Natural killer cell (primary cell): ENCODE results near the gene AZIN2. TPM values are rescaled to one million over a fixed set of nuclear protein-coding genes. Genes with fewer than 3 reads are reported as not detected.

ENCODE experiments used
- ATAC-seq, 3 donors: fragments of 150-1000 bp in 2 of 3; fragments of 200-7000 bp in 1 of 3; cut with Tn5 transposase; 1 replicate in 1 of 3; 2 replicates in 2 of 3; pipeline ENCODE4 v1.10.0; 2021; ENCODE audit warnings: mild to moderate bottlenecking in 2 of 3, moderate library complexity in 2 of 3
- DNase-seq, 2 donors: peaks; one replicate each; pipeline versions ENCODE4 v3.0.0 to v3.0.0-alpha.2; 2013 to 2021; ENCODE audit warnings: mixed read lengths in 1 of 2
- H3K27ac ChIP-seq: one replicate; pipeline ENCODE4 v1.5.1; 2013; ENCODE audit warnings: mild to moderate bottlenecking, low read length
- H3K27me3 ChIP-seq: one replicate; pipeline ENCODE4 v1.6.1; 2013; ENCODE audit warnings: low read length; ENCODE audit not compliant: control insufficient read depth, insufficient read depth
- H3K36me3 ChIP-seq: one replicate; pipeline ENCODE4 v1.6.1; 2013; ENCODE audit warnings: low read length; ENCODE audit not compliant: control insufficient read depth, insufficient read depth
- H3K4me1 ChIP-seq: one replicate; pipeline ENCODE4 v1.6.1; 2013; ENCODE audit warnings: low read length; ENCODE audit not compliant: control insufficient read depth, insufficient read depth
- H3K4me3 ChIP-seq: one replicate; pipeline ENCODE4 v1.5.1; 2013; ENCODE audit warnings: low read length
- H3K9me3 ChIP-seq: one replicate; pipeline ENCODE4 v1.6.1; 2013; ENCODE audit warnings: low read length; ENCODE audit not compliant: control insufficient read depth, insufficient read depth
- H3K27ac Mint-ChIP-seq, 2 donors: one replicate each; pipeline ENCODE4 v1.8.0; 2022; ENCODE audit warnings: mild to moderate bottlenecking in 2 of 2, mixed read lengths in 2 of 2, moderate library complexity in 1 of 2
- H3K27me3 Mint-ChIP-seq, 2 donors: one replicate each; pipeline ENCODE4 v1.8.0; 2022; ENCODE audit warnings: low read depth in 2 of 2, mixed read lengths in 2 of 2
- H3K36me3 Mint-ChIP-seq: one replicate; pipeline ENCODE4 v1.8.0; 2022; ENCODE audit warnings: mixed read lengths
- H3K4me1 Mint-ChIP-seq, 2 donors: one replicate each; pipeline ENCODE4 v1.8.0; 2022; ENCODE audit warnings: mixed read lengths in 2 of 2
- H3K4me3 Mint-ChIP-seq: one replicate; pipeline ENCODE4 v1.8.0; 2022; ENCODE audit warnings: mild to moderate bottlenecking, moderate library complexity, mixed read lengths
- H3K9me3 Mint-ChIP-seq, 2 donors: one replicate each; pipeline ENCODE4 v1.8.0; 2022; ENCODE audit warnings: mixed read lengths in 2 of 2
- WGBS: methylation state at CpG from one replicate; pipeline ENCODE4 v1.1.7; 2013; ENCODE audit warnings: missing lambda C conversion rate; ENCODE audit not compliant: insufficient coverage; 5-methylcytosine and 5-hydroxymethylcytosine counted together
- intact Hi-C: fragments of 100-400 bp; cut with micrococcal nuclease; formaldehyde crosslinking; loops from one replicate; pipeline ENCODE4 v1.14.2; 2022
- total RNA-seq, 4 donors: library from RNA; stranded (reverse); fragments of 120-200 nt in 1 of 4; gene quantifications; one replicate each; pipeline versions ENCODE4 v1.2.3 to v1.2.4, GENCODE V29; 2013 to 2022
- TF ChIP-seq, protein P1 (sequence below): fragments of 200-600 bp; IDR thresholded peaks from one replicate; pipeline ENCODE4 v1.8.0; 2022; ENCODE audit warnings: antibody characterized with exemption

AZIN2 gene
- total RNA-seq, 3 donors from 2014 or later (not counting 1 experiment from before 2014, with no cell fraction given): 1.9 to 5.1 (median 4.1) TPM

DNA sequence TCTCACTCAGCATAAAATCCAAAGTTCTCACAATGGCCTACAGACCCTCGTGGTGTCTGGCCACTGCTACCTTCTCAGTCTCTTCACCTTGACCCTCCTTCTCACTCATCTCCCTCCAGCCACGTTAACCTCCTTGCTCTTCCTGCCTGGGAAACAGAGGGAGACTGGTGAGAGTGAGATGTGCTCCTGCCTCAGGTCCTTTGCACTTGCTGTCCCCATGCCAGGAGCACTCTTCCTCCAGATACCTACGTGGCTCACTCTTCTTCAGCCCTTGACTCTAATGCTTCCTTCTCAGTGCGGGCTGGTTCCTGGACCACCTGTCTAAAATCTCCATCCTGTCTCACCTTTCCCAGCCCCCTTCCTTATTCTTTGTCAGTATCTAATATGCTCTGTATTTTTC, 76.2 kb downstream of the AZIN2 start:
- Histone ChIP-seq H3K27ac (no peak overlapping the region), H3K36me3 (peaks cover 17% of the 10 kb centered on the region), H3K27me3 (no peaks in the 10 kb centered on the region), H3K4me3 (no peak overlapping the region), H3K4me1 (no peaks in the 10 kb centered on the region), H3K9me3 (no peaks in the 10 kb centered on the region)
- WGBS: 90% methylated on average over 4 of the region's 4 CpGs
- Mint-ChIP-seq H3K27me3 (no peaks in the 10 kb centered on the region), H3K4me3 (no peak overlapping the region), H3K36me3 (no peaks in the 10 kb centered on the region), H3K4me1 (peaks cover 5 to 20% of the 10 kb centered on the region in 2 donors), H3K27ac (no peak overlapping the region), H3K9me3 (no peaks in the 10 kb centered on the region)
- ATAC-seq: no peak
- no peak for DNase-seq
- intact Hi-C loops: no loop called here
- TF ChIP-seq, protein P1, sequence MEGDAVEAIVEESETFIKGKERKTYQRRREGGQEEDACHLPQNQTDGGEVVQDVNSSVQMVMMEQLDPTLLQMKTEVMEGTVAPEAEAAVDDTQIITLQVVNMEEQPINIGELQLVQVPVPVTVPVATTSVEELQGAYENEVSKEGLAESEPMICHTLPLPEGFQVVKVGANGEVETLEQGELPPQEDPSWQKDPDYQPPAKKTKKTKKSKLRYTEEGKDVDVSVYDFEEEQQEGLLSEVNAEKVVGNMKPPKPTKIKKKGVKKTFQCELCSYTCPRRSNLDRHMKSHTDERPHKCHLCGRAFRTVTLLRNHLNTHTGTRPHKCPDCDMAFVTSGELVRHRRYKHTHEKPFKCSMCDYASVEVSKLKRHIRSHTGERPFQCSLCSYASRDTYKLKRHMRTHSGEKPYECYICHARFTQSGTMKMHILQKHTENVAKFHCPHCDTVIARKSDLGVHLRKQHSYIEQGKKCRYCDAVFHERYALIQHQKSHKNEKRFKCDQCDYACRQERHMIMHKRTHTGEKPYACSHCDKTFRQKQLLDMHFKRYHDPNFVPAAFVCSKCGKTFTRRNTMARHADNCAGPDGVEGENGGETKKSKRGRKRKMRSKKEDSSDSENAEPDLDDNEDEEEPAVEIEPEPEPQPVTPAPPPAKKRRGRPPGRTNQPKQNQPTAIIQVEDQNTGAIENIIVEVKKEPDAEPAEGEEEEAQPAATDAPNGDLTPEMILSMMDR: no peak

DNA sequence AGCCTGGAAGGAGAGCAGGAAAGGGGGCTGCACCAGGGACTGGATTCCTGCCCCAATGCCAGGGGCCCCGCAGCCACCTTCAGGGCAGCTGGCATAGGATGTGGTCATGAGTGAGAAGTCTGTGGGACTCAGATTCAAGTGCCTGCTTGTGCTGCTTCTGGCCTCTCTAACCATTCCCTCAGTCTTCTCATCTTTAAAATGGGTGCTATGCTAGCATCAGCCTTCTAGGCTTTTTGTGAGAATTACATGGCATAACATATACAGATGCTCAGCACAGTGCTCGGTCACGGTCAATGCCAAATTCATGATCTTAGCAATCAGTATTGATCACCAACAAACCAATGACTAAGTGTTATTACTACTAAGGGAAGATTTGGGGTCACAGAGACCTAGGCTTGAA, 77.4 kb downstream of the AZIN2 start:
- H3K27ac ChIP-seq: no peak overlapping the region
- peaks cover 5 to 20% of the 10 kb centered on the region in 2 donors for H3K4me1 Mint-ChIP-seq
- TF ChIP-seq, protein P1: no peak
- H3K9me3 ChIP-seq: no peaks in the 10 kb centered on the region
- H3K4me3 Mint-ChIP-seq: no peak overlapping the region
- no peaks in the 10 kb centered on the region for H3K9me3 Mint-ChIP-seq
- ATAC-seq: no peak
- no peak overlapping the region for H3K27ac Mint-ChIP-seq
- no peak overlapping the region for H3K4me3 ChIP-seq
- no peaks in the 10 kb centered on the region for H3K27me3 Mint-ChIP-seq
- no peak for DNase-seq
- no peaks in the 10 kb centered on the region for H3K4me1 ChIP-seq
- no peaks in the 10 kb centered on the region for H3K36me3 Mint-ChIP-seq
- no peaks in the 10 kb centered on the region for H3K27me3 ChIP-seq
- 93% methylated on average over 3 of the region's 3 CpGs for WGBS
- intact Hi-C loops: no loop called here
- peaks cover 17% of the 10 kb centered on the region for H3K36me3 ChIP-seq

DNA sequence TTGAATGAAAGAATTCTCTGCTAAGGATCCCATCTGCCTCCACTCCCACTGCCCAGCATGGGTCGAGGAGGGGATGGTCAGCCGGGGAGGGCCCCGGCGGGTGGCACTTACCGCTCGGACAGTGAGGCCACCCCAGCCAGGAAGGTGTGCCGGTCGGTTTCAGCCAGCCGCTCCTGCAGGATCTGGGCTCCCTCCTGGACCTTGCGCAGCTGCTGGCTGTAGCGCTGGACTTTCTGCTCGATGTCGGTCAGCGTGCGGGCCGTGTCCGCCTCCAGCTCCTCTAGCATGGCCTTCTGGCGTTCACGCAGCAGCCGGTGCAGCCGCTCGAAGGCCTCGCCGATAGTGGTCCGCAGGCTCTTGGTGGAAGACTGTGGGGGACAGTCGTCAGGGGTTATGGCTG, 78.6 kb downstream of the AZIN2 start:
- no peak overlapping the region for H3K27ac Mint-ChIP-seq
- H3K27me3 Mint-ChIP-seq: no peaks in the 10 kb centered on the region
- no peaks in the 10 kb centered on the region for H3K9me3 ChIP-seq
- H3K4me1 Mint-ChIP-seq: peaks cover 8 to 16% of the 10 kb centered on the region in 2 donors
- ATAC-seq (no peak), DNase-seq (no peak)
- H3K36me3 ChIP-seq: peaks cover 19% of the 10 kb centered on the region
- no peak overlapping the region for H3K4me3 Mint-ChIP-seq
- H3K4me3 ChIP-seq: no peak overlapping the region
- H3K4me1 ChIP-seq: no peaks in the 10 kb centered on the region
- TF ChIP-seq, protein P1: no peak
- H3K36me3 Mint-ChIP-seq: no peaks in the 10 kb centered on the region
- no peak overlapping the region for H3K27ac ChIP-seq
- intact Hi-C loops: no loop called here
- H3K9me3 Mint-ChIP-seq: no peaks in the 10 kb centered on the region
- H3K27me3 ChIP-seq: no peaks in the 10 kb centered on the region
- WGBS: 97% methylated on average over 26 of the region's 26 CpGs

DNA sequence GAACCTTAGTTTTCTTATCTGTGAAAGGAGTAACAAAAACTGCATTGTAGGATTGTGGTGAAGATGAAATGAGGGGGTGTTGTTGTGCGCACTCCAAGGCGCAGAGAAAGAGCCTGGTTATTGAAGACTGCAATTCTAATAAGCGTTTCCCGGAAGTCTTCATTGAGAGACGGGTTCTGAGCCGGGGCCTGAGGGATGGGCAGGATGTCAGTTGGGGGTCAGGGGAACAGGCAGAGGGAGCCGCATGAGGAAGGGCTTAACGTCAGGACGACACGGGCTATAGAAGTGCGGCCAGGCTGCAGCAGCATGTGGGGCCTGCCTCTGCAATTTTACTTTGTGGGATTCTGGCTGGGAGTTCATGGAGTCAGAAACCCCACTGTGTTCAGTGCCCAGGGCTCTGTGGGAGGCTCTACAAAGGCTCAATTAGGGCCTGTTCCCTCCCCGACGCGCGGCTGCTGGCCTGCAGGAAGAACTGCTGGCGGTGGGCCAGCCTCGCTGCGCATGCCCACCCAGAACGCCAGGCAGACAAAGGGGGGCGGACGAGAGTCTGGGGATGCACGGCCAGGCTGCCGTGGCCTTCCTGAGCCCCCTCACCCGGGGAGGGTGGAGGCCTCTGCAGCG, 80.2 kb downstream of the AZIN2 start:
- Mint-ChIP-seq H3K27me3 (no peaks in the 10 kb centered on the region), H3K4me3 (no peak overlapping the region), H3K36me3 (no peaks in the 10 kb centered on the region), H3K9me3 (no peaks in the 10 kb centered on the region), H3K4me1 (peaks cover 8 to 16% of the 10 kb centered on the region in 2 donors), H3K27ac (no peak overlapping the region)
- ATAC-seq (no peak), DNase-seq (no peak)
- TF ChIP-seq, protein P1: no peak
- no peaks in the 10 kb centered on the region for H3K27me3 ChIP-seq
- H3K27ac ChIP-seq: no peak overlapping the region
- H3K4me1 ChIP-seq: no peaks in the 10 kb centered on the region
- WGBS: 56% methylated on average over 25 of the region's 25 CpGs
- intact Hi-C loops: no loop called here
- H3K36me3 ChIP-seq: peaks cover 19% of the 10 kb centered on the region
- no peaks in the 10 kb centered on the region for H3K9me3 ChIP-seq
- no peak overlapping the region for H3K4me3 ChIP-seq
